Measurements from ENCODE around the gene AGO1. TPM values are rescaled to one million over a fixed set of nuclear protein-coding genes. Genes with fewer than 3 reads are reported as not detected.

Gene AGO1
- total RNA-seq, 2 experiments from 2014 or later, result 22.3 to 22.4 TPM

DNA sequence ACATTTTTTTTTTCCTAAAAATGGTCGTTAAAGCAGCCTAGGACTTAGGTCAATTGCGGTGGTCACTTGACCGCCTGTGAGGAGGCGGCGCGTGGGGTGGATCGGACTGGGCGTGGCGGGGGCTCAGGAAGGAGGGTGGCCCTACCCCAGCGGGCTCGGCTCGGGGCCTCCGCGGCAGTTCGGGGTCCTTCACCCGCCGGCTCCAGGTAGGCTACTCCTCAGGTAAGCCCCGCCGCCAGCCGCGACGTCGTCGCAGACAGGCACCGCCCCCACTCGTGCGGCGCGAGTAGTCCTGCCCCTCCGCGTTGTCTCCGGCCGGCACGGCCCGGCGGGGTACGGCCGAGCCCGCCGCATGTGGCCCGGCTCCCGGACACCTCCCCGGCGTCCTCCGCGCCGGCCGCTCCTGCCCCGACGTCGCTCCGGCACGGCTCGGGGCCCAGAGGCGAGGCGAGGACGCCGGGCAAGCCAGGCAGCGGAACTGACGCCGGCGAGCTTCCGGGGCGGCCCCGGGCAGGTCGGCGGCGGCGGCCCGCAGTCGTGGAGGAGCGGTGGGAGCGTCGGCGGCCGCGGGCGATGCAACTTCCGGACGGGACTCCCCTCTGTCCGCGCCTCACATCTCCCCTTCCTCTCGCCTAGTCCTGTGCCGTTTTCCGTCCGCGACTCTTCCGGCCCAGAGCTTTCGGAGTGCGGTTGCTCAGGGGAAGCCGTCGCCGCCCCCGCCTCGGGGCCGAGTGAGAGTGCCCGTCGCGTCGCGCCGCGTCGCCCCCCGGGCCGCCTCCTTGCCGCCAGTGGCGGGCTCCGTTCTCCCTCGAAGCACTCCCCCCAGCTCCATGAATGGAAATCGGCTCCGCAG, 47.8 kb downstream of the AGO1 start, which contains the start of gene AGO3:
Gene AGO3, plus strand, starts transcription at position 513 of the 853 bp plus-strand sequence. Its CDS starts 322 bp downstream, at position 835.
- Mint-ChIP-seq H3K4me3 (peak within 1 kb of the TSS; percentile 89), H3K27ac (peak within 1 kb of the TSS; percentile 97), H3K27me3 (no peaks in the 10 kb centered on the region), H3K4me1 (peaks cover 33% of the 10 kb centered on the region), H3K36me3 (ENCODE audit: low read depth) (peaks cover 1% of the 10 kb centered on the region), H3K9me3 (no peaks in the 10 kb centered on the region)
- DNase-seq, result peak; percentile 87
- ChIA-PET CTCF (interaction anchor here (0.6 to 1.0 kb wide), 4 partner anchors 11 to 219 kb away, joined by 3 to 5 read pairs (median 4); partner anchors contain the start of gene TRAPPC3), POLR2A (interaction anchor here (0.7 kb wide), 1 partner anchor 123 kb away, joined by 5 read pairs; no protein-coding TSS in a partner anchor)

DNA sequence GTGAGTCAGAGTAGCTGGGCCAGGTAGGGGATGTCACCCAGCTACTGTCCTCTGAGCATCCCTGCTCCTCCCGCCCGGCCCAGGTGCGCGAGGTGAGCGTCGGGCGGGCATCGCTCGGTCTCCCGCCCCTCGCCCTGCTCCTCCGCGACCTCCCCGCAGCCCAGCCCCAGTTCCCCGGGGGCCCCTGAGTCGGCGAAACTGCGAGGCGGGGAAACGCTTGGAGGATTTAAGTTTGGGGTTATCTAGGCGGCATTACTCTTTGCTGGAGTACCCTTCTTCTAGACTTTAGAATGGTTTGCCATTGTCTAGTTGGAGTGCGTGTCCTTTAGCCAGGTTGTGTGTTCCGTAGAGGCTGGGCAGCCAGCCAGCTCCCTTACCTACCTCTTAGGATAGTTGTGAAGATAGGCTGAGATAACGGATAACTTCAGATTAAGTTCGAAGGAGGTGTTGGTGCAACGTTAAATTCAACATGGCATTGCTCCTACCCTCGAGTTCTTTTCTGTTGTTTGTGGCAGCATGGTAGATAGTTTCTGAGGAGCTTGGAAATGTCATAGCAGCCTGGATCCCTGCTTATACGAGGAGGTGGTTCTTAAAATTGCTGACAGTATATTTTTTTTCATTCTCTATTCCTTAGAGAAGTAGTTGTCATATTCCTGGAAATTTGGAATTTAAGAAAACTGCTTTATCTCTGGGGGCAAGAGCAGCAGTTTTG, 48.6 kb downstream of the AGO1 start:
- H3K4me3 Mint-ChIP-seq, result peak overlapping the region; percentile 89
- H3K36me3 Mint-ChIP-seq (ENCODE audit: low read depth), result no peaks in the 10 kb centered on the region
- H3K4me1 Mint-ChIP-seq, result peaks cover 38% of the 10 kb centered on the region
- H3K9me3 Mint-ChIP-seq, result no peaks in the 10 kb centered on the region
- peak overlapping the region; percentile 97 for H3K27ac Mint-ChIP-seq
- H3K27me3 Mint-ChIP-seq, result no peaks in the 10 kb centered on the region
- POLR2A ChIA-PET, result interaction anchor here (0.7 kb wide), 1 partner anchor 18 kb away, joined by 10 read pairs; no protein-coding TSS in a partner anchor
- CTCF ChIA-PET, result interaction anchor here (0.6 to 1.3 kb wide), 7 partner anchors 10 to 469 kb away, joined by 3 to 5 read pairs (median 3); partner anchors contain the start of gene TRAPPC3
- peak; percentile 10 for DNase-seq

DNA sequence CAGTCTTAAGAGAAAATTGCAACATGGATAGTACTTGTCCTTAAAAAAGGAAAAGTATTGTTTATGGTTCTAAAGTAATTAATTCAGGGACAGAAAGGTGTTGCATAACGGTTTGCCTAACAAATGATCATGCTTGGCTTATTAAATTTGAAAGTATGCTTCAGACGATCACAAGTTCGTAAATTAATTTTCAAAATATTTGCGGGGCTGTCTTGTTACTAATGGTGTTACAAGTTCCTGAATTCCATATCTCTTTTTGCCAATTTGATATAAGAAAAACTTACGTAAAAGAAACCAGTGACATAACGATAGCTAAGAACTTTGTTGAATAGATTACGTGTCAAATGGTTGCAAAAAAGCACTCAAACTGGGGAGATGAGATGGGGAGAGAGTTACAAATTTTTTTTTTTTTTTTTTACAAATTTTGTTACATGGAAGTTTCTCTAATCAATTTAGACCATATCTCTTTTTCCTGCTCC, 49.2 kb downstream of the AGO1 start:
- Mint-ChIP-seq H3K4me3 (peak overlapping the region; percentile 89), H3K36me3 (ENCODE audit: low read depth) (no peaks in the 10 kb centered on the region), H3K9me3 (no peaks in the 10 kb centered on the region), H3K27me3 (no peaks in the 10 kb centered on the region), H3K4me1 (peaks cover 38% of the 10 kb centered on the region), H3K27ac (peak overlapping the region; percentile 97)
- no peak for DNase-seq
- ChIA-PET POLR2A (interaction anchor here (0.7 kb wide), 1 partner anchor 18 kb away, joined by 10 read pairs; no protein-coding TSS in a partner anchor), CTCF (interaction anchor here (0.6 to 1.3 kb wide), 3 partner anchors 16 to 468 kb away, joined by 3 to 4 read pairs (median 3); no protein-coding TSS in a partner anchor)

DNA sequence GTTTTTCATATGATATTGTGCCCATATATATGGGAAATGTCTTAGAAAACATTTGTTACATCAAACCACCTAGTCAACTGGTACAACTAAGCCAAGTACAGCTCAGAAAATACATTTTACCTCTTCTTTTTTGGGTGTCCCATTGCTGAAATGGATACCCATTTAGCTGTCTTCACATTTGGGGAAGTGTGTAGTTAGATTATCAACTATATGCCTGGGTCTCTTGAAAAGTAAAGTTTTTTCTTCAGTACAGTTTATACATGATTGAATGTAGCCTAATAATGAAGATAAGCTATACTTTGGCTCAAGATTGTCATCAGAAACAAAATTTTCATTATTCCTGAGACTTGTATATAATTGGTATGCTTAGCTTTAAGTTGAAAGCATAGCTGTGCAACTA, 49.9 kb downstream of the AGO1 start:
- H3K27ac Mint-ChIP-seq, result no peak overlapping the region
- H3K36me3 Mint-ChIP-seq (ENCODE audit: low read depth), result no peaks in the 10 kb centered on the region
- H3K9me3 Mint-ChIP-seq, result no peaks in the 10 kb centered on the region
- ChIA-PET POLR2A (no interaction called here), CTCF (interaction anchor here (0.7 to 1.4 kb wide), 4 partner anchors 17 to 101 kb away, joined by 3 to 4 read pairs (median 4); partner anchors contain the start of gene AGO1)
- no peak for DNase-seq
- H3K27me3 Mint-ChIP-seq, result no peaks in the 10 kb centered on the region
- H3K4me3 Mint-ChIP-seq, result peak overlapping the region; percentile 10
- H3K4me1 Mint-ChIP-seq, result peaks cover 38% of the 10 kb centered on the region

DNA sequence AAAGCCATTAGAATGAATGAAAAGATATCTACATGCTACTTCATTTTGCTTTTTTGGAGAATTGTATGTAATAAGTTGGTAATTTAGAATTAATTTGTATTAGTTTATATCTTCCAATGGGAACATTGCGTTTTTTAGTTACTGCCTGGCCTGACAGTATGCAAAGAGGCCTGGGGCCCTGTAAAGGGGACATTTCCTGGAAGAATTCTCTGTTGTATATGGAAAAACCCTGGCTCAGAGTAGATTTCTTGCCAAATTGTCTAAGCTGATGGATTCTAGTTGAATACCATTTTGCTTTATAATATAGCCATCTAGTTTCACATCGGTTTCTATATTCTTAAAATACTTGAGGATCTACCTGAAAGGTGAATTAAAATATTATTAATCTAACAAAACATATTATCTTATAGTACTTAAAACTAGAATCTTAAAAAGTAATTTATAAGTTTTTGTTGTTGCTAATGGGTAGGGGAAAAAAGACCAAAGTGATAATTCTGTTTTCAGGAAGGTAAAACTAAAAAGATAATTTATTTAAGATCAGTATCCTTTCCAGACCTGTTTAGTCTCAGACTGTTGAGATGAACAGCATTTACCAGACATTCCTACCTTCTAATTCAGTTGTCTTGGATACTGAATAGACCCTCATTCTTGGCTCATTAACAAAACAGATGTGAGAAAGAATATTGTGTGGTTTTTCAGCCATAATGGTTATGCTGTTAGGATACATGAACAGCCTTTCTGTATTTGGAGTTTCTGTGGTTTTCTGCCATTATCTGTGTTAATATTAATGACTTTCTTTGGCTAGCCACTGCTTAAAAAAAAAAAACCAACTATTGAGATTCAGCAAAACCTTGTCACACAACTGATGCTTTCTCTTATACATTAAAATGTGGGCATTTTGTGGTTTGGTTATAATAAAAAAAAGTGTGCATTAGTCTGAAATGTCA, 52.7 kb downstream of the AGO1 start:
- POLR2A ChIA-PET, result interaction anchor here (0.5 kb wide), 1 partner anchor 111 kb away, joined by 3 read pairs; no protein-coding TSS in a partner anchor
- Mint-ChIP-seq H3K27me3 (no peaks in the 10 kb centered on the region), H3K4me1 (peaks cover 33% of the 10 kb centered on the region), H3K4me3 (no peak overlapping the region), H3K36me3 (ENCODE audit: low read depth) (peaks cover 4% of the 10 kb centered on the region), H3K27ac (no peak overlapping the region), H3K9me3 (no peaks in the 10 kb centered on the region)
- DNase-seq, result no peak
- CTCF ChIA-PET, result no interaction called here

DNA sequence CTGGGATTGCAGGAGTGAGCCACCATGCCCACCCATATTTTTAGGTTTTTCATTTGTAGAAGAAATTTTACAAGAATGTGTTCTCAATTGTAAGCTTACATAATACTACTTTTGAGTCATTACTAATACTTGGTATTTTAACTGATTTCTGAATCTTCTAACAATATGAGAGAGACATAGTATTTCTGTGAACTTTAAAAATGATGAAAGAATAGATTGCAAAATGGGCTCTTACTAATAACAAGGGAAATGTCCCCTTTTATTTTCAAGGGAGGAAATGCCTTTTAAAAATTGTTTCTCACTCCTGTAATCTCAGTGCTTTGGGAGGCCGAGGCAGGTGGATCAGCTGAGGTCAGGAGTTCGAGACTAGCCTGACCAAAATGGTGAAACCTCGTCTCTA, 53.8 kb downstream of the AGO1 start:
- Mint-ChIP-seq H3K36me3 (ENCODE audit: low read depth) (peaks cover 9% of the 10 kb centered on the region), H3K4me3 (no peak overlapping the region), H3K27ac (no peak overlapping the region), H3K9me3 (no peaks in the 10 kb centered on the region), H3K27me3 (no peaks in the 10 kb centered on the region), H3K4me1 (peaks cover 38% of the 10 kb centered on the region)
- CTCF ChIA-PET, result no interaction called here
- POLR2A ChIA-PET, result no interaction called here
- no peak for DNase-seq

DNA sequence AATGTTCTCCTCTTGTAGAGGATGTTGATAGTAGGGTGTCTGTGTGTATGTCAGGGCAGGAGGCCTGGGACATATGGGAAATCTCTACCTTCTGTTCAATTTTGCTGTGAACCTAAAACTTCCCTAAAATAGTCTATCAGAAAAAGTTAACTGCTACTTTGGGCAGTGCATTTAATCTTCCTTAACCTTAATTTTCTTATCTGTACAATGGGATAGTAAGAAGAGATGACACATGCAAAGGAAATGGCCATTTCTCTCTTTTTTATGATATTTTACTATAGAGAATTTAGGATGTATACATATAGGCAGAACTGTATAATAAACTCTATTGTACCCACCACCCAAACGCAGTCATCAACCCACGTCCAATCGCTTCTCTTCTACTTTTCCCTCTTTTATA, 56.5 kb downstream of the AGO1 start:
- Mint-ChIP-seq H3K4me3 (no peak overlapping the region), H3K27me3 (no peaks in the 10 kb centered on the region), H3K36me3 (ENCODE audit: low read depth) (peaks cover 16% of the 10 kb centered on the region), H3K4me1 (peaks cover 38% of the 10 kb centered on the region), H3K27ac (no peak overlapping the region), H3K9me3 (no peaks in the 10 kb centered on the region)
- ChIA-PET POLR2A (no interaction called here), CTCF (no interaction called here)
- no peak for DNase-seq

DNA sequence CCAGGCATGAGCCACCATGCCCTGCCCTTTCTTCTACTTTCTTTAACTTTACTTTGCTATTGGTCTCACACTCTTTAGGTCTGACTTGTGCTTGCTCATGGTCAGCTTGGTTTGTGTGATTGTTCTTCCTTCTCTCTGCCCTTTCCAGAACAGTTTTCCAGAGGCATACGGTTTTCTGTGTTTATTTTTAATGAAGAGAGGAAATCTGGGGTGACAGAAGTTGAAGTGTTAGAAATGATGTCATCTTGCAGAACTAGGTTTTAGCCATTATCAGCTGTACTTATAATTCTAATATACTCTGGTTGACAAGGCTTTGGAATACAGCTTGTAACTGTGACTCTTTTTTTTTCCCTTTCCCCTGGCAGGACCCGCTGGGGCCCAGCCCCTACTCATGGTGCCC, 62.3 kb downstream of the AGO1 start:
- H3K9me3 Mint-ChIP-seq, result no peaks in the 10 kb centered on the region
- H3K36me3 Mint-ChIP-seq (ENCODE audit: low read depth), result peaks cover 33% of the 10 kb centered on the region
- H3K4me1 Mint-ChIP-seq, result peaks cover 56% of the 10 kb centered on the region
- DNase-seq, result no peak
- no peaks in the 10 kb centered on the region for H3K27me3 Mint-ChIP-seq
- H3K4me3 Mint-ChIP-seq, result no peak overlapping the region
- H3K27ac Mint-ChIP-seq, result no peak overlapping the region
- CTCF ChIA-PET, result no interaction called here
- POLR2A ChIA-PET, result no interaction called here

DNA sequence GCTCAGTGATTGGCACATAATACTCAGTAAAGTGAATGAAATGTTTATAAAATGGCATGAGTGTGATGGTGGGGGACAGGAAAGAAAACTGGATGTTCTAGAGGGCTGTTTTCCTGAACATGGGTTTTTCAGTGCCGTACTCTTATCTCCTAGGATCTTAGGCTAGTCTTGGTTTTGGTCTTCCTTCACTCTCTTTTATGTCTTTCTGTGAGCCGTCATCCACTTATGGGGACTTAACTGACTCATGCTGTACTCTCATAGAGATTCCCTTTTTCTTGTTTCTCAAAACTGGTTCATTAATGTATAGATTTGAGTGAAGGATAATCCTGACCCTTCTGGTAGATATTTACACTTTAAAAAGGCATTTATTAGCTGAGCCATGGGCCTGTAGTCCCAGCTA, 64.5 kb downstream of the AGO1 start:
- Mint-ChIP-seq H3K27ac (no peak overlapping the region), H3K9me3 (no peaks in the 10 kb centered on the region), H3K36me3 (ENCODE audit: low read depth) (peaks cover 30% of the 10 kb centered on the region), H3K4me3 (no peak overlapping the region), H3K4me1 (peaks cover 40% of the 10 kb centered on the region), H3K27me3 (no peaks in the 10 kb centered on the region)
- DNase-seq, result no peak
- ChIA-PET POLR2A (no interaction called here), CTCF (interaction anchor here (0.6 to 1.0 kb wide), 2 partner anchors 17 to 110 kb away, joined by 3 to 4 read pairs; partner anchors contain the start of gene AGO3)

DNA sequence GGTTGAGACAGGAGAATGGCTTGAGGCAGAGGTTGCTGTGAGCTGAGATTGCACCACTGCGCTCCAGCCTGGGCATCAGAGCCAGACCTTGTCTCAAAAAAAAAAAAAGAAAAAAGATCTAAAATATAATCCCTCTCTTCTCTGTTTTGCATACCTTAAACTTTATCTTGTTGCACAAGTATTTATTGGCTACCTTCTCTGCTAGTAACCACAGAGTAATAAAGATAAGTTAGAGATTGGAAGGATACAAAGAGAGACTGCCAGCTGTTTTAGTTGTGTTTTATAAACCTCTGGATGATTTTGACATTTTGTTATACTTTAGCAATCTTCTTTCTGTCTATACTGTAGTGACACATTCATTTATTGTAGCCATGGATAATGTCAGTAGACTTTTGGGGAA, 75.5 kb downstream of the AGO1 start:
- ChIA-PET CTCF (interaction anchor here (0.6 kb wide), 1 partner anchor 109 kb away, joined by 4 read pairs; no protein-coding TSS in a partner anchor), POLR2A (no interaction called here)
- Mint-ChIP-seq H3K27me3 (no peaks in the 10 kb centered on the region), H3K36me3 (ENCODE audit: low read depth) (peaks cover 2% of the 10 kb centered on the region), H3K9me3 (no peaks in the 10 kb centered on the region), H3K4me1 (no peaks in the 10 kb centered on the region), H3K27ac (no peak overlapping the region), H3K4me3 (no peak overlapping the region)
- DNase-seq, result no peak

DNA sequence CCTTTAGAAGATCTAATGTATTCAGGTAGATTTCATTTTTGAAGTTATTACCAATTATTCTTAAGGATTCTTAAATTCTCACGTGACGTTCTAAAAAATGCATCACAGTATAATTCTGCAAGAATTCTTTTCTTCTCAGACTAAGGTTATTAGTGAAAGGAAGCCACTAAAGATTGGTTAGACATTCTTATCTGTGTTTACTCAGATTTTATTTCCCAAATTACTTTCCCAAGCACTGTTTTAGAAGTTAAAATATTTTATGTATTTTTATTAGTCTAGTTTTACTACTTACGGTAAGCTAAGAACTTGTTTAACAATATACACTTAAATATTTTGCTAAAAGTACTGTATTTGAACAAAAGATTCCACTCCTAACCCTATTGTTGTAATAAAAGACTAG, 76.3 kb downstream of the AGO1 start:
- Mint-ChIP-seq H3K27me3 (no peaks in the 10 kb centered on the region), H3K36me3 (ENCODE audit: low read depth) (peaks cover 2% of the 10 kb centered on the region), H3K27ac (no peak overlapping the region), H3K9me3 (peaks cover 2% of the 10 kb centered on the region), H3K4me1 (no peaks in the 10 kb centered on the region), H3K4me3 (no peak overlapping the region)
- no peak for DNase-seq
- CTCF ChIA-PET, result interaction anchor here (0.5 kb wide), 1 partner anchor 15 kb away, joined by 5 read pairs; no protein-coding TSS in a partner anchor
- POLR2A ChIA-PET, result no interaction called here

DNA sequence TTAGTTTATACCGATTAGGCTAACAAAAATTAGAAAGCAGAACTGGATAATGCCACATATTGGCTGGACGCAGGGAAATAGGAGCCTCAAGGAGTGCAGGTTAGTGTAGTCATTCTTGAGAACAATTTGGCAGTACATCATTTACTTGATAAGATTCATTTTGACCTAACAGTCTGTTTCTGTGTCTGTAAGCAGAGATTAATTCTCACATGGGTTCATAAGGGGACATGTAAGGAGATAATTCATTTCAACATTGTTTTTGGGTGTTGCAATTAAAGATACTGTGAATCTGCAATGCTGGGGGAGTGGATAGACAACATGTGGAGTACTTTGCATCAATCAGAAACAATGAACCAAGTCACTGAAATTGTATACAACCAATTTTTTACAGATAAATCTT, 79.9 kb downstream of the AGO1 start:
- Mint-ChIP-seq H3K4me3 (no peak overlapping the region), H3K4me1 (no peaks in the 10 kb centered on the region), H3K9me3 (peaks cover 3% of the 10 kb centered on the region), H3K27me3 (no peaks in the 10 kb centered on the region), H3K27ac (no peak overlapping the region), H3K36me3 (ENCODE audit: low read depth) (peaks cover 4% of the 10 kb centered on the region)
- POLR2A ChIA-PET, result no interaction called here
- DNase-seq, result no peak
- CTCF ChIA-PET, result no interaction called here
